ENCODE measurements around the gene CDK14.

CDK14 gene

DNA sequence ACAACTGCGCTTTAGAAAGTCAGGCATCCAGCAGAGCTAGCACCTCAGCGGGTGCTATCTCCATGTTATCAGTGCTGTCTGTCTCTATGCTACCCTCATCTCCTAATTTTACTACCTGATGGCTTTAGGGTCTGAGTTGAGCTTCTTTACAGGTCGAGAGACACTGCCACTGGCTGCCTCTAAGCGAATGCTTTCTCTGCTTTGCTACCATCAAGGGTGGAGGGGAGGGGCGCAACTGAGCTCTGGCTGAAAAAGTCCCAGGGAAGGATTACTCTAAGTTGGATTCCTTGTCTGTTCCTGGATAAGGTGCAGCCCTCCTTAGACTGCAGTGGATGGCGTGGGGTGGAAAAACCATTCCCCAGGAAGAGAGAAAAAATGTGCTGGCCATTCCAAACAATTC, 105.7 kb downstream of the CDK14 start:
- H3K27me3 ChIP-seq (replicated peaks; ENCODE audit: control insufficient read depth, insufficient read depth, low read length), result no peaks in the 10 kb centered on the region
- no peaks in the 10 kb centered on the region for H3K36me3 ChIP-seq (ENCODE audit: control insufficient read depth, insufficient read depth, low read length)
- TF ChIP-seq, protein P1, sequence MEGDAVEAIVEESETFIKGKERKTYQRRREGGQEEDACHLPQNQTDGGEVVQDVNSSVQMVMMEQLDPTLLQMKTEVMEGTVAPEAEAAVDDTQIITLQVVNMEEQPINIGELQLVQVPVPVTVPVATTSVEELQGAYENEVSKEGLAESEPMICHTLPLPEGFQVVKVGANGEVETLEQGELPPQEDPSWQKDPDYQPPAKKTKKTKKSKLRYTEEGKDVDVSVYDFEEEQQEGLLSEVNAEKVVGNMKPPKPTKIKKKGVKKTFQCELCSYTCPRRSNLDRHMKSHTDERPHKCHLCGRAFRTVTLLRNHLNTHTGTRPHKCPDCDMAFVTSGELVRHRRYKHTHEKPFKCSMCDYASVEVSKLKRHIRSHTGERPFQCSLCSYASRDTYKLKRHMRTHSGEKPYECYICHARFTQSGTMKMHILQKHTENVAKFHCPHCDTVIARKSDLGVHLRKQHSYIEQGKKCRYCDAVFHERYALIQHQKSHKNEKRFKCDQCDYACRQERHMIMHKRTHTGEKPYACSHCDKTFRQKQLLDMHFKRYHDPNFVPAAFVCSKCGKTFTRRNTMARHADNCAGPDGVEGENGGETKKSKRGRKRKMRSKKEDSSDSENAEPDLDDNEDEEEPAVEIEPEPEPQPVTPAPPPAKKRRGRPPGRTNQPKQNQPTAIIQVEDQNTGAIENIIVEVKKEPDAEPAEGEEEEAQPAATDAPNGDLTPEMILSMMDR (IDR thresholded peaks at IDR 0.05; ENCODE audit: insufficient read depth, low read length, poor library complexity, severe bottlenecking), result no peak
- no peak for DNase-seq (ENCODE audit: extremely low read depth, insufficient read length)
- H3K4me3 ChIP-seq (replicated peaks; ENCODE audit: low read depth, low read length), result no peak overlapping the region

DNA sequence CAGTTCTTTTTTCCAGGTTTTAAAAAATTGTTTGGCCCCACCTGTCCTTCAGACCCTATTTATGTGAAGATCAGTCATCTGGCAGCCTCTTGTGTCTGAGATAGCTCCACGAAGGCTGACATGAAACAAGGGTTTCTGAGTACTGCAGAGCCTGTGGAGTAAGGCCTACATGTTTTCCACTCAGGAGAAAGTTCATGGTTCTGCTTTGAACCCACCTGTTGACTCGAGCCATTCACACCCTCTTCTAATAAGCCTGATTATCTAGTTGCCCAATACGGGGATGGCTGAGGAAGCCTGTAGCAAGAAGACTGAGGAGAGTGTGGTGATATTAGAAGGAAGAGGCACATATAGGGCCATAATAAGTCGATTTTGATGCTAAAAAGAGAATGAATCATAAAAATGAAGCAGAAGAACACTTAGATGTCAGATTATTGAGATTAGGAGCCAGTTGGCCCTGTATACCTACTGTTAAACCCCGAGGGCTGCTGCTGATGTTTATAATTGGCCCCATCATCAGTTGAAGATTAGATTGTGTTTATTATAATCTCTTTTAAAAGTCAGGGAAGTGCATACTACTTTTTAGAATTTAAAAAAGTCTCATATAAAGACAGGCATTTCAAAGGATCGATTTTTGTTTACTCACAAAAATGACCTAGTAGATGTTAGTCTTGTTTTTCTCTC, 109.4 kb downstream of the CDK14 start:
- TF ChIP-seq, protein P1 (IDR thresholded peaks at IDR 0.05; ENCODE audit: insufficient read depth, low read length, poor library complexity, severe bottlenecking), result no peak
- no peaks in the 10 kb centered on the region for H3K36me3 ChIP-seq (ENCODE audit: control insufficient read depth, insufficient read depth, low read length)
- no peaks in the 10 kb centered on the region for H3K27me3 ChIP-seq (replicated peaks; ENCODE audit: control insufficient read depth, insufficient read depth, low read length)
- no peak for DNase-seq (ENCODE audit: extremely low read depth, insufficient read length)
- no peak overlapping the region for H3K4me3 ChIP-seq (replicated peaks; ENCODE audit: low read depth, low read length)

DNA sequence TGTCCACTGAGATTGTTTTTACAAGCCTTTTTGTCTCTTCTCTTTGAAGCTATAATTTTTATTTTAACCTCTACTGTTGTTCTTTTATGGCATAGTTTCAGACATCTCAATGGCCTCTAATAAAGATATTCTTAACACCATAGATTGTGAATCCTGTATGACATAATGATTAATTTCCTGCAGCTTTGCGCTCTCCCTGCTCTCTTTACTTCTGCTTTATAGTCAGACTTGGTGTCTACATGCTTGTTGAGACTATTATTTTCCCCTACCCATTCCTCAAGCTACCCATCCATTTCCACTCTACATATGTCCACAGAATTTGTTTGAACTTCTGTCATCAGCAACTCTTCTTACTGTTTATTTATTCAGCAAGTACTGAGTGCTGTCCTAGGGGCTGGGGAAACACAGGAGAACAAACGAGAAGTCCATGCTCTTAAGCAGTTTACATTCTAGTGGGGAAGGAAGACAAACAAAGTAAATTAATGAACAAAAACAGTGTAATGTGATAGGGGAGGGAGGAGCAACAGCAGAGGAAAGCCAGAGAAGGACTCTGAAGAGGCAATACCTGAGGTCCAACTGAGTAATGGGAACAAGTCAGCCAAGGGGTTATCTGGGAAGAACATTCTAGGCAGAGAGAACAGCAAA, 110.1 kb downstream of the CDK14 start:
- Histone ChIP-seq H3K4me3 (replicated peaks; ENCODE audit: low read depth, low read length) (no peak overlapping the region), H3K27me3 (replicated peaks; ENCODE audit: control insufficient read depth, insufficient read depth, low read length) (no peaks in the 10 kb centered on the region), H3K36me3 (ENCODE audit: control insufficient read depth, insufficient read depth, low read length) (no peaks in the 10 kb centered on the region)
- TF ChIP-seq, protein P1 (IDR thresholded peaks at IDR 0.05; ENCODE audit: insufficient read depth, low read length, poor library complexity, severe bottlenecking), result no peak
- no peak for DNase-seq (ENCODE audit: extremely low read depth, insufficient read length)

DNA sequence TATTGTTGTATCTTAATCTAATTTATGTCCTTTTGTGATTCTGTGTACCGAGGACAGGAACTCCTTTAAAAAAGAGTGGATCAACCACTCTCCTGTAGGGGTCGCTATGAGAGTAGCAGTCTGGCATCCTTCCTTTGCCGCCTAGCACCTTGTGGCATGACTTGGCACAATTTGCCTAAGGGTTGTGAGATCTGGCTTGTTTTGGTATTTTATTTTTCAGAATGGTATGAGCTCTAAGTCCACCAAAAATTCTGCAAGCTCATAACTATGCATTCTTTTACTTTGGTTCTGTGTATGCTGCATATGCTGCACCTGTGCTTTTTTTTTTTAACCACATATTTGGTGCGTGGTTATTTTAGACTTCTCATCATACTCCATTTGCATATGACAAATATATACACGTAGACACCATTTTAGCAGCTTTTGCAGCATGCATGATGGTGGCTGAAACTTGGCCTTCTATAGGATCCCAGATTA, 112.8 kb downstream of the CDK14 start:
- no peaks in the 10 kb centered on the region for H3K27me3 ChIP-seq (replicated peaks; ENCODE audit: control insufficient read depth, insufficient read depth, low read length)
- H3K36me3 ChIP-seq (ENCODE audit: control insufficient read depth, insufficient read depth, low read length), result no peaks in the 10 kb centered on the region
- peak; percentile 63 for DNase-seq (ENCODE audit: extremely low read depth, insufficient read length)
- TF ChIP-seq, protein P1 (IDR thresholded peaks at IDR 0.05; ENCODE audit: insufficient read depth, low read length, poor library complexity, severe bottlenecking), result peak; percentile 88
- peak overlapping the region; percentile 64 for H3K4me3 ChIP-seq (replicated peaks; ENCODE audit: low read depth, low read length)

DNA sequence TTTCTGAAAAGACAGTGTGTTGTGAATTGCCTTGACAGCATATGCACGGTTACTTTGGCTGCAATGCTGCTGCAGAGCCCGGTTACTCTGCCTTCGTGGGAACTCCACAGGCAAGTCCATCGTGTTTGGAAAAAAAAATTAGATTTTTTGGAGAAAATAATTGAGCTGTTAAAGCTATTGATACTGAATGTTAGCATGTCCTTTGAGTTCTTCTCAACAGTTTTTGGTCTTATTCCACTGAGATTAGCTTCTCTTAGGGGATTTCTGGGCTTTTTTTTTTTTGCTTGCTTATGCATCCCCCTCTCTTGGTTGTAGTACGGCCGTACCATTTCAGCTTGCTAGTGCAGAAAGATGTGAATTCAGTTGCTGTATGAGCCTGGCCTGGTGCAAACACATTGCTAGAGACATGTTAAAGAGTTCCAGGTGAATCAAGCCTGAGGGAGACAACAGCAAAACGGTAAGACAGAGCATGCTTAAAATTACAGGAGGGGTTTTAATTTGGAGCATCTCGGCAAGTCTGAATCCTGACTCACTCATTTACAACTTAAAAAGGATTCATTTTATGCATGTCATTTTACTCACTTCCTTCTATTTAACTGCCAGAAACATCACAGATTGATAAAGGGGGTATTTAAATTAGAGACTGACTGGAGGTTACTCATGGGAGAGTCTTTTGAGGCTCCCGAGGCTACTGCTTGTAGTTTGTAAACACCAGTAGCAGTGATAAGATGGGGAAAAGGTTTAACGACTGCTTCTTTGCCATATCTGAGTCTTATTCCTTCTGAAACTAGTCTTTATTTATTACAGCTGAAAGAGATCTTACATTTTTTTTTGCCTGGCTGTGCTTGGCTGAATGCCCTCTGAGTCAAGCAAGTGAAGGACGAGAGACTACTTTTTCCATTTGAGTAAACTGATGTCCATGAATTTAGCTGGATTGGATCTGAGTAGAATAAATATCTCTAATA, 113.7 kb downstream of the CDK14 start:
- TF ChIP-seq, protein P1 (IDR thresholded peaks at IDR 0.05; ENCODE audit: insufficient read depth, low read length, poor library complexity, severe bottlenecking), result no peak
- H3K4me3 ChIP-seq (replicated peaks; ENCODE audit: low read depth, low read length), result peak overlapping the region; percentile 64
- peak; percentile 49 for DNase-seq (ENCODE audit: extremely low read depth, insufficient read length)
- no peaks in the 10 kb centered on the region for H3K27me3 ChIP-seq (replicated peaks; ENCODE audit: control insufficient read depth, insufficient read depth, low read length)
- no peaks in the 10 kb centered on the region for H3K36me3 ChIP-seq (ENCODE audit: control insufficient read depth, insufficient read depth, low read length)
